Fibroblast of mammary gland (primary cell): Measurements from ENCODE around the gene TCIRG1.

Source experiments
- DNase-seq: peaks from one replicate; pipeline ENCODE4 v3.0.0-alpha.2; 2010; ENCODE audit warnings: low read depth
- H3K4me3 ChIP-seq: 2 replicates; pipeline ENCODE4 v1.5.1; 2011; ENCODE audit warnings: low read depth, mild to moderate bottlenecking, low read length, moderate library complexity; ENCODE audit not compliant: control insufficient read depth
- TF ChIP-seq, protein P1 (sequence below): conservative IDR thresholded peaks from 2 replicates; pipeline ENCODE4 v1.5.1; 2011; ENCODE audit warnings: low read depth, low read length, inconsistent platforms; ENCODE audit not compliant: control insufficient read depth, insufficient read depth

TCIRG1 gene

DNA sequence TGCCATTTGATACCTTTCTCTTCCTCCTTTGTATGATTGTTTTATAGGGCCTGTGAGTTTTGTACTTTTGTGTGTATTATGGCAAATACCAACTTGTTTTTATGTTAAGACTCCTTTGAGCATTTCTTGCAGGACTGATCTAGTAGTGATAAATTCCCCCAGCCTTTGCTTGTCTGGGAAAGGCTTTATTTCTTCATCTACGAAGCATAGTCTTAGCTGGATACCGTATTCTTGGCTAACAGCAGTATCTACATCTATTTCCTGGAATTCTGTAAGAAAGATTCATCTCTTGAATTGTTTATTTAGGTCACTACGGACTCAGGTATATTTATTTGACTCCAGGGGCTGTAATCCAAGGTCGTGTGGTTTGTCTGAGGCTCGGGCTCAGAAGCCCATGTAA lies 14.3 kb upstream of the TCIRG1 start:
- no peak overlapping the region for H3K4me3 ChIP-seq
- TF ChIP-seq, protein P1, sequence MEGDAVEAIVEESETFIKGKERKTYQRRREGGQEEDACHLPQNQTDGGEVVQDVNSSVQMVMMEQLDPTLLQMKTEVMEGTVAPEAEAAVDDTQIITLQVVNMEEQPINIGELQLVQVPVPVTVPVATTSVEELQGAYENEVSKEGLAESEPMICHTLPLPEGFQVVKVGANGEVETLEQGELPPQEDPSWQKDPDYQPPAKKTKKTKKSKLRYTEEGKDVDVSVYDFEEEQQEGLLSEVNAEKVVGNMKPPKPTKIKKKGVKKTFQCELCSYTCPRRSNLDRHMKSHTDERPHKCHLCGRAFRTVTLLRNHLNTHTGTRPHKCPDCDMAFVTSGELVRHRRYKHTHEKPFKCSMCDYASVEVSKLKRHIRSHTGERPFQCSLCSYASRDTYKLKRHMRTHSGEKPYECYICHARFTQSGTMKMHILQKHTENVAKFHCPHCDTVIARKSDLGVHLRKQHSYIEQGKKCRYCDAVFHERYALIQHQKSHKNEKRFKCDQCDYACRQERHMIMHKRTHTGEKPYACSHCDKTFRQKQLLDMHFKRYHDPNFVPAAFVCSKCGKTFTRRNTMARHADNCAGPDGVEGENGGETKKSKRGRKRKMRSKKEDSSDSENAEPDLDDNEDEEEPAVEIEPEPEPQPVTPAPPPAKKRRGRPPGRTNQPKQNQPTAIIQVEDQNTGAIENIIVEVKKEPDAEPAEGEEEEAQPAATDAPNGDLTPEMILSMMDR: no peak
- no peak for DNase-seq

DNA sequence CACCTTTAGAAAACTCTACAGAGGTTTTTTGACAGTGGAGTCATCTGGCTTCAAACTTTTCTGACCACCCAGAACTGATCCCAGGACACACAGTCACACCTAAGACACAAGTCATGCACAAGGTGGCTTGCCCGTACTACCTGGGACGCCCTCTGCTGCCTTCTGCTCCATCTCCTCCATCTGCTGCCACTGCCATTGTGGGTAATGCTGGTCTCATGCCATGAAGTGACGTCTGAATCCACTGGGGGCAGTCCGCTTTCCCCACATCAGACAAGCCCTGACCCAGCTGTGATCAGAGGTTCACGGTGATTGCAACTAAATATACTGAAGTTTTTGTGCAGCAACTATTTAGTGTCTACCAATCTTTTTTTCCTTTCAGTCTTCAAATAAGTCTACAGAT lies 13.8 kb upstream of the TCIRG1 start:
- H3K4me3 ChIP-seq: no peak overlapping the region
- TF ChIP-seq, protein P1: no peak
- no peak for DNase-seq

DNA sequence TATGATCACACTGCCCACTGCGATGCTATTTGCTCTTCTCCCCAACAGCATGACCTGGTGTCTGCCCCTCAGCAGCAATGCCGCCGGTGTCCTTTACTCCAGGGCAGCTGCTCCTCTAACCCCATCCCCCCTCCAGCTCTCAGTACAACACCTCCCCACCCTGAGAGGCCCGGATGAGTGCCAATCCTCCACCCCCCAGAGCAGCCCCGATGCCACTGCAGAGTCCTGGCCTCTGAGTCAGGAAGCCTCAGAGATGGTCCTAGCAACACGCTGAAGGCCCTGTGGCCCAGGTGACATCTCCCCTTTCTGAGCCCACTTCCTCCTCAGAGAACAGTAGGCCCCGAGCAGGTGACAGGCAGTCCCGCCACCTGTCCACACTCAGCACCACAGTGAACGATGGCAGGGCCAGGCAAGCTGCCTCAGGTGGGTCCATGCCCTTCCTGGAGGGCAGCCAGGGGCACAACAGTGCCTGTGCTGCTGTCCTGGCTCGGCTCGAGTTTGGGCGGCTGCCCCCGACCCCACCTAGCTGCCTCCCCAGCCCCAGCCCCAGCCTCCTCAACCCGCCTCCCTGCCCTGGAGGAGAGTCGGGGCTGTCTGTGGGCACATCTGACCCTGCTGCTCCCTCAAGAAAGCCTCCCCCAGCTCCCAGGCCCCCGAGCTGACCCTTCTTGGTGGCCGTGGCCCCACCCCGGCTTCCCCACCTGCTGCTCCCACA lies 12.3 kb upstream of the TCIRG1 start:
- TF ChIP-seq, protein P1: no peak
- H3K4me3 ChIP-seq: no peak overlapping the region
- DNase-seq: no peak

DNA sequence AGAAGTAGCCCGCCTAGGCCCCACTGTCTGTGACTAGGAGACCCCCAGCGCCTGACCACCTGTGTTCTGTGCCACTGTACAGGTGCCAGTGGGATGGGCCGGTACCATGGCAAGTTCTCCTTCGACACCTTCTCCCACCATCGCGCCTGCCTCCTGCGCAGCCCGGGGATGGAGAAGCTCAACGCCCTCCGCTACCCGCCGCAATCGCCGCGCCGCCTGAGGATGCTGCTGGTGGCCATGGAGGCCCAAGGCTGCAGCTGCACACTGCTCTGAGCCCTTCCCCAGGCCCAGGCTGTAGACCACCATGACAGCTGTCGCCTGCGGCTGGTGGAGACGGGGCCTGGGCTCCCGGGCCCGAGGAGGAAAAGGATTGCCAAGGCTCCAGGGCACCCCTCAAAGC lies 11.2 kb upstream of the TCIRG1 start:
- TF ChIP-seq, protein P1: no peak
- H3K4me3 ChIP-seq: no peak overlapping the region
- no peak for DNase-seq

DNA sequence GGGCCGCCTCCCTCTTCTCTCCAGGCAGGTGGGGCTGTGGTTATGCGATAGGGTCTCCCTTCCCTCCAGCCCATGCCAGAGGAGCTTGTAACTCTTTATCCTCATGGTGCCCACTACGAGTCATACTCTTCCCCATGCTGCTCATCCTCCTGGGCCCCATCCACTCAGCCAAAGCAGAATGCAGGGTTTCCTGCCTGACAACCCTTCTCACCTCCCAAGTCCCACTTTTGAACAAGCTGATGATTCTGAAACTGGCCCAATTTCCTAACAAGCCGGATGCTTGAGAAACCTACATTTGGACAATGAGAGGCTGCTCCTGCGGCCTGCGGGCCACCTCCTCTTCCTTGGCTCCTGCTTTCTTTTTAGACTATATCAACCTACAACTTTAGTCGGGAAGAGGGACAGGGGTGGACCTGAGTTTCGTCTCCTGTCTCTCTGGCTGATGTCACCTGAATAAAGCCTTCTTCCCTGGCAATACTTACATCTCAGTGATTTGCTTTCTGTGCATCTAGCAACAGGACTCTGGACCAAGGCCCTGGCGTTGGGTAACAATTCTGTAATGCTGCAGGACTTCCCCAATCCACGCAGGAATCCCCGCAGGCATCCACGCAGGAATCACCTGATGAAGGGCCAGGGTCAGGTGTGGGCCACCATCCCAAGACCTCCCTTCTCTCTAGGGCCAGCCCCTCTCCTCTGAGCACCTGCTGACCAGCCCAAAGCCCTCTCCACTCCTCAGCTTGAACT lies 9.9 kb upstream of the TCIRG1 start:
- TF ChIP-seq, protein P1: no peak
- no peak overlapping the region for H3K4me3 ChIP-seq
- DNase-seq: peak; percentile 80

DNA sequence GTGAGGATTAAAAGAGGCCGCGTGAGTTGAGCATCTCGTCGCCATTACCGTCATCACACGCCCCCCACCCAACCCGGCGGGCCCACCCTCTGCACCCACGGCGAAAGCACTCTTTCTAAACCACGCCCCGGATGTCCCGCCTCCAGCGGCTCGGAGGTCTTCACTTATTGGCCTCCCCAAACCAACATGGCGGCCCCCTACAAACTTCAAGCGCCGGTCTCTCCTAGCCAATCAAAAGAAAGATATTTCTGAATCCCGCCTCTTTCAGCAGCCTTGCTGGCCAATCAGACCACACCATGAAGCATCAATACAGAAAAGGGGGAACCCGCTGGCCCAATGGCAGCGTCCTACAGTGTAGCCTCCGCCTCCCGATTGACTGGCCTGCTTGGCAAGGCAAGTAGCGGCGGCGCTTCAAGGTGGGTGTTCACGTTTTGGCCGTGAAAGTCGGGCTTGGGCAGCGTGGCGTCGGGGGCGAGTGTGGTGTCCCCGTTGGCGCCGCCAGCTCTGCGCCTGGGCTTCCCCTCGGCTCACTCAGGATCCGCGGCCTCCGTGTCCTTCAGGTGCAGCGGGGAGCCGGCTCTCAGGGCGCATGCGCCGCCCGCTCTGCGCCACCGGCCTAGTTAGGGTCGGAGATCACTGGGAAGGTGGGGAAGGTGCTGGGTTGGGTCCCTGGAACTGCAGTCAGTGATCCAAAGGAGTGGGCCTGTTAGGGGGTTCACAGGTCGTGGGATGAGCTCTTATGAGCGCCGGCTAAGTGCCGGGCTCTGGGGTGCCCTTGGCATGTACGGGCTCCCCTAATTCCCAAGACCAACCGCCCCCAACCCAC lies 8.3 kb upstream of the TCIRG1 start, which contains the start of gene NDUFS8:
NDUFS8 (plus strand) TSS at position 364 of the 826 bp plus-strand sequence. CDS start 1,471 bp downstream, outside the sequence.
- H3K4me3 ChIP-seq: peak within 1 kb of the TSS; percentile 58
- peak; percentile 99 for DNase-seq
- TF ChIP-seq, protein P1: no peak
